Activated effector memory CD4-positive, alpha-beta T cell treated with Interleukin-2 at 50 U/mL for 16 hours (primary cell): ENCODE results near the gene WDR90.

Experiments
- DNase-seq: peaks from one replicate; pipeline ENCODE4 v3.0.0-alpha.2; 2020

WDR90 gene

DNA sequence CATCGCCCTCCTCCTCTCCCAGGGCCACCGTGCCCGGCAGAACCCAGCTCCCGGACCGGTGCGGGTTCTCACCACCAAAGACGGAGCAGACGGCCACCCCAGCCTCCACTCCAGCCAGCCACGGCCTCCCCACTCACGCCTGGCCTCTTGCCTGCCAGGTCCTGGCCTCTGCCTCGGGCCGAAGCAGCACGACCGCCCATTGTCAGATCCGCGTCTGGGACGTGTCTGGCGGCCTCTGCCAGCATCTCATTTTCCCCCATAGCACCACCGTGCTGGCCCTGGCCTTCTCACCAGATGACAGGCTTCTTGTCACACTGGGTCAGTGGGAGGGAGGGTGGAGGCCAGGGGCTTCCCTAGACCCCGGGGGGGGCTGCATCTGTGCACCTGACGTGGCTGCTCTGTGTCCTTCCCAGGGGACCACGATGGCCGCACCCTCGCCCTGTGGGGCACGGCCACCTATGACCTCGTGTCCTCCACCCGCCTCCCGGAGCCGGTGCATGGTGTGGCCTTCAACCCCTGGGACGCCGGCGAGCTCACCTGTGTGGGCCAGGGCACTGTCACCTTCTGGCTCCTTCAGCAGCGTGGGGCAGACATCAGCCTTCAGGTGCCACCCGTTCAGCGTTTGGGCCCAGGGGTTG lies 12.1 kb downstream of the WDR90 start:
- DNase-seq: no peak

DNA sequence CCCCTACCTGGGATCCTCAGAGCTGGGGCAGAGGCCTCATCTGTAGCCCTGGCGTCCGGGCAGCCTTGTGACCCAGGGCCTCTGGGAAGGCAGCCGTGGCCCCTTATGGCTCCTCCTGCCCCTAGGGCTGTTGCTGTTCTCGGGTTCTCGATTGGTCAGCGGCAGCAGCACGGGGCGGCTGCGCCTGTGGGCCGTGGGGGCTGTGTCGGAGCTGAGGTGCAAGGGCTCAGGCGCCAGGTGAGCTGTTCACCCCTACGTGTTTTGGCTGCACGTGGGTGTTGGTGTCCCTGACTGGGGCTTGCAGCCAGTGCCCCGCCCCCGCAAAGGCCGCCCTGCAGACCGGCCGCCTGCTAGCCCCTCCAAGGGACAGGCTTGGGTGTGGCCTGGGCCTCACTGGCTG lies 12.9 kb downstream of the WDR90 start:
- no peak for DNase-seq

DNA sequence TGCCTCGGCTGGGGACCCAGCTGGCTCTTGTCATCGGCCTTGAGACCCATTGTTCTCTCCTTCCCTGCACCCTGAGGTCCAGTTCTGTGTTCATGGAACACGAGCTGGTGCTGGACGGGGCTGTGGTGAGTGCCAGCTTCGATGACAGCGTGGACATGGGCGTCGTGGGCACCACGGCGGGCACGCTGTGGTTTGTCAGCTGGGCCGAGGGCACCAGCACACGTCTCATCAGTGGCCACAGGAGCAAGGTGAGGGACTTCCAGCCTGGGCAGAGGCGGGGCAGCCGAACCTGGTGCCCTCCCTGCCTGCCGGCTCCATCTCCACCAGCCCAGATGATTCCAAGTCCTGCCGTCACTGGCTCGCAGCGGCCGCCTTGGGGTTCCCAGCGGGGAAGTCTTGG lies 13.4 kb downstream of the WDR90 start:
- no peak for DNase-seq

DNA sequence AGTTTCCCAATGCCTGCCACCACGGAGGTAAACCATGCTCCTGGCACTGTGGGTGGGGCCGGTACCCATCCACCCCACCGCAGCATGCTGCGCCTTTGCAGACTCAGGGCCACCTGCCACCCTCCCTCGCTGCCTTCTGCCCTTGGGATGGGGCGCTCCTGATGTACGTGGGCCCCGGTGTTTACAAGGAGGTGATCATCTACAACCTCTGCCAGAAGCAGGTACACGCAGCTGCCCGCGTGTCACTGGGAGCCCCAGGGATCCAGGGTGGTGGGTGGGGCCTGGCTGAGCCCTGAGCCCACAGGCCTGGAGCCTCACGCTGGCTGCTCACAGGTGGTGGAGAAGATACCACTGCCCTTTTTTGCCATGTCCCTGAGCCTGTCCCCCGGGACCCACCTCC lies 17.4 kb downstream of the WDR90 start:
- DNase-seq: no peak

DNA sequence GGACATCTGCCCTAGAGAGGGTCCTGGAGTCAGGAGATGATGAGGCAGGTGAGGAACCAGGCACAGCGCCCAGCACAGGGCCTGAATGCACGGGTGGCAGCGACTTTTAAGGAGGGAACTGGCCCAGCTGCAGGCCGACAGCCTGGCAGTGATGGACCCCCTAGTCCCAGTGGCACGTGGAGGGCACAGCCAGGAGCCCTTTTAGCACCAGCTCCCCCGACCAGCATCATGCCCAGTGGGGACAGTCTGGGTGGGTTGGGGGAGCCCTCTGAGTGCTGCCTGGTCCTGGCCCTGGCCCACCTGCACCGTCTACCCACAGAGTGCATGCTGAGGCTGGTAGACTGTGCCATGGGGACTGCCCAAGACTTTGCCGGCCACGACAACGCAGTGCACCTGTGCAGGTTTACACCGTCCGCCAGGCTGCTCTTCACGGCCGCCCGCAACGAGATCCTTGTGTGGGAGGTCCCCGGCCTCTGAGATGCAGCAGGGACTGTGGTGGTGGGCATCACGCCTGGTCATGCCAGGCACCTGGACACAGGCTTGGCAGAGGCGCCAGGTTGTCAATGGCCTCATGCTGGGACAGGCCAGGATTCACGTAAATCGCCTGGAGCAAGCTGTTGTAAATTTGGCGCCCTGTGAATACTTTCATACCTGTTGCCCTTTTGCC lies 18.1 kb downstream of the WDR90 start:
- no peak for DNase-seq

DNA sequence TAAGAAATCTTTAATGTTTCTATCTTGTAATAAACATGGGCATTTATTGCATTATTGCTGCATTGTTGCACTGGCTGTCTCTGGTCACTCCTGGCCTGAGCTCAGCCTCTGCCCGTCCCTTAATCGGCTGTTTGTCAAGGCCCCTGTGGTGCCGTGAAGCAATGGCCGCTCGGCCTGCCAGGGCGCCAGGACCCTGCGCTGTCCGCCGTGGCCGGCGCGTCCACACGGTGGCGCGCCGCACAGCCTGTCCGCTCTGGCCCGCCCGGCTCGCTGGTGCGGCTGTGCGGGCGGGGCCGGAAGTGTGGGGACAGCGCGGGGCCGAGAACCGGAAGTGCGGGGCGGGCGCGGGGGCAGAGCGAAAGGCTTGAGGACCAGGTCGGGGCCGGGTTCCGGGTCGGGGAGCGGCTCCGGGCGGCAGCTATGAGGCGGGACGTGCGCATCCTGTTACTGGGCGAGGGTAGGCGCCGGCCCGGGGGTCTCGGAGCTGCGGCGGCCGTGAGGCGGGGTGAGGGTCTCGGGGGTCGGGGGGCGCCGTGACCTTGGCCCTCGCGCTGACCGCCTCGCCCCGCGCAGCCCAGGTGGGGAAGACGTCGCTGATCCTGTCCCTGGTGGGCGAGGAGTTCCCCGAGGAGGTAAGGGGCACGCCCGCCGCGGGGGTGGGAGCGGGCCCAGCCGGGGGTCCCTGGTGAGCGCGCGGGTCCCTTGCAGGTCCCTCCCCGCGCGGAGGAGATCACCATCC lies 18.8 kb downstream of the WDR90 start, which contains the start of gene RHOT2:
TSS of gene RHOT2 (plus strand) at position 353 of the 739 bp plus-strand sequence. CDS start at position 421, 68 bp downstream.
- DNase-seq: peak; percentile 91

DNA sequence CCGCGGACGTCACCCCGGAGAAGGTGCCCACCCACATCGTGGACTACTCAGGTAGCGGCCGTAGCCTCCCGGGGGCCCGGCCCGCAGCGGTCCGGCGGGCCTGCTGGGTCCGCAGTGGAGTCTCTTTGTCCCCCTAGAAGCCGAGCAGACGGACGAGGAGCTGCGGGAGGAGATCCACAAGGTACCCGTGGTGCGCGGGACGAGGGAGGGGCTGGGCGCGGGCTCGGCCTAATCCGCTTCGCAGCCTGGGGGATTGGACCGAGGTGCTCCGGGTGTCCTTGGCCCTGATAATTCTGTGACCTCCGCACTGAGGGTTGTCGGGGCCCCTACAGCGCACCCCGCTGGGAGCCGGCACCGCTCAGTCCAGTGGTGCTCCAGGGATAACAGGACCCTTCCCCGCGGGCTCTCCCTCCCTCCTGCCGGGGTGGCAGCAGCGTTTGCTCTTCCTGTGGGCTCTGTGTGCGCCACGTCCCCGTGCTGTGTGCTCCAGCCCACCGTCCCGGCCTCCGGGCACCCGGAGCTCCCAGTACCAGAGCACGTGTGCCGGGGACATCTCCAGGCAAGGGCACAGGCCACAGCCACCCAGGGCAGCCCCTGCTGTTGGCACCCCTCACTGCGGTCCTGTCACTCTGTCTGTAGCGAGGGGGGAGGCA lies 19.5 kb downstream of the WDR90 start:
- DNase-seq: no peak

DNA sequence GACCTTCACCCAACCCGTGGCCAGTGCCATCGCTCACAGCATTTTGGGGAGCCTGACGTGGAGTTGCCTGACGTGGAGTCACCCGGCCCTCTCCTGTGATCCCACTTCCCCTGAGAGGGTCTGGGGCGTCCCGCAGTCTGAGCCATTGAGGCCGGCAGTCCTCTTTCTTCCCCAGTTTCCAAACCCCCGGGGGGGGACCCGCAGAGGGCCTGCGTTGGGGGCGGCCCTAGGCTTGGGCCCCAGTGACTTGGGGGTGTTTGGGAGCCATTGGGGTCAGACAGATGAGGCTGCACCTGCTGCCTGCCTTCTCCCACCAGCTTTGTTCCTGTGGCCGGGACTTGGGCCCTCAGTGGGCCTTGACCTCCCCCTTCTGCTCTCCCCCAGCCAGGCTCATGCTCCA lies 20.5 kb downstream of the WDR90 start:
- no peak for DNase-seq

DNA sequence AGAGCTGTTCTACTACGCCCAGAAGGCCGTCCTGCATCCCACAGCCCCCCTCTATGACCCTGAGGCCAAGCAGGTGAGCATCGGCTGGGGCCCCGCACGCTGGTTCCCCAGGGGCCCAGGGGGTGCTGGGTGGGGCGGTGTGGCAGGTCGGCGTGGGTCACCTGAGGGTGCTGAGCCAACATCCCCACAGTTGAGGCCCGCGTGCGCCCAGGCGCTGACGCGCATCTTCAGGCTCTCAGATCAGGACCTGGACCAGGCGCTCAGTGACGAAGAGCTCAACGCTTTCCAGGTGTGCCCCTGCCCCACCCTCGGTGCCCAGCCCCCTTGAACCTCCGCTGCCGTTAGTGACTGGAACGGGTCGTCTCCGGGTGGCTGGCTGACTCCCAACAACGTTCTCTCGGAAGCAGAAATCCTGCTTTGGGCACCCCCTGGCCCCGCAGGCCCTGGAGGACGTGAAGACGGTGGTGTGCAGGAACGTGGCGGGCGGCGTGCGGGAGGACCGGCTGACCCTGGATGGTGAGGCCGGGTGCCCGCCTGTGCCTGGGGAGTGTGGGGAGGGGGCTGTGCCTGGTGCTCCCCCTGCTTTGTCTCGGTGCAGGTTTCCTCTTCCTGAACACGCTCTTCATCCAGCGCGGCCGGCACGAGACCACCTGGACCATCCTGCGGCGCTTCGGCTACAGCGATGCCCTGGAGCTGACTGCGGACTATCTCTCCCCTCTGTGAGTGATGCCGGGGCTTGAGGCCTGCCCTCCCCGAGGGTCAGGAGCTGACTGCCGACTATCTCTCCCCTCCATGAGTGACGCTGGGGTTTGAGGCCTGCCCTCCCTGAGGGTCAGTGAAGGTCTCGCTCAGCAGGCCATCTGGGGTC lies 21.6 kb downstream of the WDR90 start:
- no peak for DNase-seq

DNA sequence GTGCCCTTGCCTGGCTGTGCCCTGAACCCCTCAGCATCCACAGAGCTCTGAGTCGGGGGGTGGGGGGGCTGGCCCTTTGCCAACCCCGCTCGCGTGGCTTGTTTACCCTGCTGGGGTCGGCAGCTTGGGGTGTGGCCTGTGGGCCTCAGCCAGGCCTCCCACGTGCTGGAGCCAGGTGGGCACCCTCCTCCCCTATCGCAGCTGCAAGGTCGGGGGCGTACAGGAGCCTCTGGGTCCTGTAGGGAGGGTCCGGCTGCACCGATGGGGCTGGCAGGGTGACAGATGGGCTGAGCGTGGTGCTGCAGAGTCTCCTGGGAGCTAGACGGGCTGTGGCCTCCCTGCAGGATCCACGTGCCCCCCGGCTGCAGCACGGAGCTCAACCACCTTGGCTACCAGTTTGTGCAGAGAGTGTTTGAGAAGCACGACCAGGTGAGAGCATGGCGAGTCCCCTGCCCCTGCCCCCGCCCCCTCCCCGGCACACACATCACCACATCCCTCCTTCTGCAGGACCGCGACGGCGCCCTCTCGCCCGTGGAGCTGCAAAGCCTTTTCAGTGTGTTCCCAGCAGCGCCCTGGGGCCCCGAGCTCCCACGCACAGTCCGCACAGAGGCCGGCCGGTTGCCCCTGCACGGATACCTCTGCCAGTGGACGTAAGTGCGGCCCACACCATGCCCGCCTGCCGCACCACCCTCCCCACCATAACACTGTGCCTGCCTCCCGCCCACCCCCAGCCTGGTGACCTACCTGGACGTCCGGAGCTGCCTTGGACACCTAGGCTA lies 22.4 kb downstream of the WDR90 start:
- no peak for DNase-seq

DNA sequence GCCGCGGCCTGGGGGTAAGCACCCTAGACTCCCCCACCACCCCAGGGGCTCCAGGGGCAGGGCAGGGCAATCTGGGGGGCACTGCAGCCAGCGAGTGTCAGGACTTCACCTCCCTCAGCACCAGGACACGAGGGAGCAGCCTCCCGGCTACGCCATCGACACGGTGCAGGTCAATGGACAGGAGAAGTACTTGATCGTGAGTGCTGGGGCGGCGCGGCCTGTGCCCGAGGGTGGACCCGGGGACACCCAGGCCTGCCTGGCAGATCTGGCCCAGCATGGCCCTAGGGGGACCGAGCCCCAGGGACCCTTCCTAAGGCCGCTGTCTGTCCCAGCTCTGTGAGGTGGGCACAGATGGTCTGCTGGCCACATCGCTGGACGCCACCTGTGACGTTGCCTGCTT lies 23.2 kb downstream of the WDR90 start:
- DNase-seq: no peak

DNA sequence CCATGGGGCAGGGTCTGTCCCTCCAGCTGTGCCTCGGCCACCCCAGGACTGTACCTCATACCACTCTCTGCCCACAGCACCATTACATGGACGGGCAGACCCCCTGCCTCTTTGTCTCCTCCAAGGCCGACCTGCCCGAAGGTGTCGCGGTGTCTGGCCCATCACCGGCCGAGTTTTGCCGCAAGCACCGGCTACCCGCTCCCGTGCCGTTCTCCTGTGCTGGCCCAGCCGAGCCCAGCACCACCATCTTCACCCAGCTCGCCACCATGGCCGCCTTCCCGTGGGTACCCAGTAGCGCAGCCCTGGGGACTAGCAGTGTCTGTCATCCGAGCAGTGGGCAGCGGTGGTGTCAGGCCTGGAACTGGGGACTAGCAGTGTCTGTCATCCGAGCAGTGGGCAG lies 23.7 kb downstream of the WDR90 start:
- no peak for DNase-seq

DNA sequence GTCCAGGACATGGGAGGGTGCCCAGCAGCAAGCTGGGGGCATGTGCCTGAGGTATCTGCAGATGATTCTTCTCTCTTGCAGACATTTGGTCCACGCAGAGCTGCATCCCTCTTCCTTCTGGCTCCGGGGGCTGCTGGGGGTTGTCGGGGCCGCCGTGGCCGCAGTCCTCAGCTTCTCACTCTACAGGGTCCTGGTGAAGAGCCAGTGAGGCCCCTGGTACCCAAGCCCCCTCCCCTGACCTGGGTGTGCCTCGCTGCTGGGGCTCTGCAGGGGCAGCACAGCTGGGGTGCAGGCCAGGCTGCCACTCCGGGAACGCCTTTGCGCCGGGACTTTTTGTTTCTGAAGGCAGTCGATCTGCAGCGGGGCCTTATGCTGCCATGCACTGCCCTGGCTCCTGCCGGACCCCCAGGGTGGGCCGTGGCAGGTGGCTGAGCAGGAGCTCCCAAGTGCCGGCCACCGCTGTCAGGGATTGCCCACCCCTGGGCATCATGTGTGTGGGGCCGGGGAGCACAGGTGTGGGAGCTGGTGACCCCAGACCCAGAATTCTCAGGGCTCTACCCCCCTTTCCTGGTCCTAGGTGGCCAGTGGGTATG lies 24.3 kb downstream of the WDR90 start:
- DNase-seq: no peak

DNA sequence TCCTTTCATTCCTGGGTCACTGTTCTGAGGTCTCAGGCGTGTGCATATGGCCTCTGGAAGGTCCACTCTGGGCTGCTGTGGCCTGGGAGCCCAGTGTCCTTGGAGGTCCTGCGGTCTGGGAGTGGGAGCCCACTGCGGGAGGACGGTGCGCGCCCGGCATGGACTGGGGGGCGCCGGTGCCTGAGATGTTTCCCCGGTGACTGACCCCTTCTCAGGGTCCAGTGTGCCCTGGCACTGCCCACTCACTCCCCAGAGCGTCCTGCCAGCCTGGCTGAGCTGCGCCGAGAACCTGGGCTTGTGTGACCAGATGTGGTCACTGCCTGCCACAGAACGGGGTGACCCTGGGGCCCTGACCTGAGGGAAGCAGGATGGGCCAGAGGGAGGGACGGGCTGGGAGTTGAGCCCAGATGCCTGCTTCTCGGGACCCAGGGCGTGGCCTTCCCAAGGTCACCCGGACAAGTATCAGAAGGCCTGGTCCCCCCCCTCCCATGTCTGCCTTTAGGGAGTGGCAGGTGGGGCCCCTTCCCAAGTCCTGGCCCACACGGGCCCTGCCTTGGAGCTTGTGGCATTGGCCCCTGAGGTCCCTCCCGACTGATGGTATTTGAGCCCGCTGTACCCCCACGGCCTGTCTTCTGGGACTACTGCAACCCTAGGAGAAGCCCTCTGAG lies 25.2 kb downstream of the WDR90 start:
- no peak for DNase-seq

DNA sequence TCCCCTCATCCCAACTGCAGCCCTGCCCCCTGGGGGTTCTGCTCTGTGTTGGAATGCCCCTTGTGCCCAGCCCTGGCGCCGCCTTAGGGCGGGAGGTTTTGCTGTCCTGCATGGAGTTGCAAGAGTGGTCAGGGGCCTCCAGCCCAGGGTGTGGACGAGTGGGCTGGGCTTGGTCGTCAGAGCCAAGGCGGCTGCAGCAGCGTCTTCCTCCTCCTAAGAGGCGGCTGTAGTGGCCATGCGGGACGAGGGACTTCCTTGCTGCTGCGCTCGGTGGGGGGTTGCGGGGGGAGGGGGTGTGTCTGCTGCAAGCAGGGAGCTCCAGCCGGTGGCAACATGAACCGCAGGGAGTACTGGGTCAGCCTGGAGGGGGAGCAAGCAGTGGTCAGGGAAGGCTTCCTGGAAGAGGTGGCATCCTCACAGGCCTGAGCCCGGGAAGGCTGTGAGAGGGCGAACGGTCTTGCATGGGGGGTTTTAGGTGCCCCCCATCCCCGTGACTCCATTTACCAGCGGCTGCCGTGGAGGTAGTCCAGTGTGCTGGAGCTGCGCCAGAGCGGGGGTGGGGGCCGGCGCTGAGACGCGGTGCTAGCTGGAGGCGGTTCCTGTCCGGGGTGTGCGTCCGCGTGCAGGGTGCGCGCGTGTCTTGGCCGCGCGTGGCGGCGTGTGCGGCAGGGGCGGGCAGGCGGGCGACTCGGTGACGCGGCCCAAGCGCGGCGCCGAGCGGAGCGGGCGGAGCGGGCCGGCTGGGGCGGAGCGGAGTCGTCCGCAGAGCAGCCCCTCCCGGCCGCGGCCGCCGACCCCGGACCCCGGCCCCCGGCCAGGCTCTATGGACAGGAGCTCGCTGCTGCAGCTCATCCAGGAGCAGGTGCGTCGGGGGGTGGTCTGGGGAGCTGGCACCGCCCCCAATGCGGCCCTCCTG lies 26.1 kb downstream of the WDR90 start, which contains the start of gene RHBDL1:
TSS of gene RHBDL1 (plus strand) at position 704 of the 916 bp plus-strand sequence. CDS start at position 824, 120 bp downstream.
- no peak for DNase-seq

DNA sequence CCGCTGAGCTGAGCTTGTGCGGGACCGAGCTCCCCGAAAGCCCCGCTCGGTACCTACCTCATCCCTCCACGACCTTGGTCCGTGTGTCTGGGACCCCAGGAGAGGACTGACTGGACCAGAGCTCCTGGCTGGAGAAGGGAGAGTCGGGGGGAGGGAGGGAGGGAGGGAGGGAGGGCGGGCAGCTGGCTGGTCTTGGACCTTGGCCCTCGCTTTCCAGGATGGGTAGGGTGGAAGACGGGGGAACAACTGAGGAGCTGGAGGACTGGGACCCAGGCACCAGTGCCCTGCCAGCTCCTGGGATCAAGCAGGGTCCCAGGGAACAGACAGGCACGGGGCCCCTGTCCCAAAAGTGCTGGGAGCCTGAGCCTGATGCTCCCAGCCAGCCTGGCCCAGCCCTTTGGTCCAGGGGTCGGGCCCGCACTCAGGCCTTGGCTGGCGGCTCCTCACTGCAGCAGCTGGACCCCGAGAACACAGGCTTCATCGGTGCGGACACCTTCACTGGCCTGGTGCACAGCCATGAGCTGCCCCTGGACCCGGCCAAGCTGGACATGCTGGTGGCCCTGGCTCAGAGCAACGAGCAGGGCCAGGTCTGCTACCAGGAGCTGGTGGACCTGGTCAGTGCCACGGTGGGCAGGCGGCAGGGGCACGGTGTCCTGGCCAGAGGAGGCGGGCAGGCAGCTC lies 26.9 kb downstream of the WDR90 start:
- DNase-seq: no peak

DNA sequence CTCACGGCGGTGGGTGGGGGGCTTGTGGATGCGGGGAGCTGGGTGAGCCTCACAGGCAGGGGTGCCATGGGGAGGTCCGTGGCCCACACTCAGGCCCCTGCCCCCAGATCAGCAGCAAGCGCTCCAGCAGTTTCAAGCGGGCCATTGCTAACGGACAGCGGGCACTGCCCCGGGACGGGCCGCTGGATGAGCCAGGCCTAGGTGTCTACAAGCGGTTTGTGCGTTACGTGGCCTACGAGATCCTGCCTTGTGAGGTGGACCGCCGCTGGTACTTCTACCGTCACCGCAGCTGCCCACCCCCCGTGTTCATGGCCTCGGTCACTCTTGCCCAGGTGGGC lies 27.4 kb downstream of the WDR90 start:
- DNase-seq: no peak

DNA sequence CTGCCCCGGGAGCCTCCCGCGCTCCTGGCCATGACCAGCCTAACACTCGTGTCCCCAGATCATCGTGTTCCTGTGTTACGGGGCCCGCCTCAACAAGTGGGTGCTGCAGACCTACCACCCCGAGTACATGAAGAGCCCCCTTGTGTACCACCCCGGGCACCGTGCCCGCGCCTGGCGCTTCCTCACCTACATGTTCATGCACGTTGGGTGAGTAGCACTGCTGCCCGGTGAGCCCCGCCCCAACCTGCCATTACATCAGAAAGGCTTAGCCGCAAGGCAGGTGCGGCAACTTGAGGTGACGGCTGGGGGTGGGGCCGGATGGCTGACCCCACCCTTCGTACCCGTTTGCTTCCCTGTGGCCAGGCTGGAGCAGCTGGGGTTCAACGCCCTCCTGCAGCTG lies 27.7 kb downstream of the WDR90 start:
- DNase-seq: peak; percentile 41
